ENCODE measurements around the gene VOPP1. TPM values are rescaled to one million over a fixed set of nuclear protein-coding genes. Genes with fewer than 3 reads are reported as not detected.

VOPP1 gene
- total RNA-seq, 3 donors from 2014 or later = 28.2 to 42.6 (median 40.8) TPM

DNA sequence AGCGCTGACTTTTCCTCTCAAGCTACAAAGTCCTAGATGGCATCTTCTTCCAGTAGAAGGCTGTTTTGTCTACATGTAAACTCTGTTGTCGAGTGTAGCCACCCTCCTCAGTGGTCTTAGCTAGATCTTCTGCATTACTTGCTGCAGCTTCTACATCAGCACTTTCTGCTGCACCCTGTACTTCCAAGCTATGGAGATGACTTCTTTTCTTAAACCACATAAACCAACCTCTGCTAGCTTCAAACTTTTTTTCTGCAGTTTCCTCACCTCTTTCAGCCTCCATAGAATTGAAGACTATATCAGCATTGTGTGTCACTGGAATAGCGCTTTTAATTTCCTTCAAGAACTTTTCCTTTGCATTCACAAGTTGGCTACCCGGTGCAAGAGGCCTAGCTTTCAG lies 119.3 kb downstream of the VOPP1 start:
- H3K36me3 ChIP-seq = no peaks in the 10 kb centered on the region
- H3K27ac ChIP-seq = no peak overlapping the region
- H3K4me3 ChIP-seq = no peak overlapping the region
- intact Hi-C loops (cut with DNase I; ENCODE audit: low total_unique reads) = no loop called here
- DNase-seq (ENCODE audit: low spot score in 2 of 2) = no peak
- H3K4me1 ChIP-seq = no peaks in the 10 kb centered on the region
- TF ChIP-seq POLR2AphosphoS5 (IDR thresholded peaks at IDR 0.05) = no peak
- H3K9me3 ChIP-seq = peaks cover 0 to 10% of the 10 kb centered on the region in 2 donors
- H3K27me3 ChIP-seq = peaks cover 0 to 12% of the 10 kb centered on the region in 2 donors

DNA sequence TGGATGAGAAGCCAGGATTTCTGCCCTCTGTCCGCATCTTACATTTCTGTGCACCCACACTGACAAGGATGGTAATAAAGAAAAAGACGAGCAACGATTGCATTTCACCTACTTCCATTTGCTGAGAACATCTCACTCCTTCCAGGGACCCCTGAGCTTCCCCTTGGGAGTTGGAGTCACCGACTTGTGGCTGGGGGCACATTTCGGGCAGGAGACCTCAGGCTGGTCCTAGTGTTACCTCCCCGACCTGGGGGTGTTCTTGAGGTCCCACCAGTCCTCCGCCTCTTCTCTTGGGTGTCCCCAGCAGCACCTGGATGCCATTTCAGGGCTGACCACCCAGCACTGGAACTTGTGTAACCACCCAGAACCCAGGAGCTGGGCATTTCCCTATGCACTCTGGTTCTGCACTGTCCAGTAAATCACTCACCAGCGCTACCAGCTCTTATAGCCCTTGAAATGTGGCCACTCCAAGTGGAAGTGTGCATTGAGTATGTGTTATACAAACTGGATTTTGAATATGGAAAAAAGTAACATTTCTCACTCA lies 122.2 kb downstream of the VOPP1 start:
- DNase-seq (ENCODE audit: low spot score in 2 of 2) = no peak
- H3K36me3 ChIP-seq = no peaks in the 10 kb centered on the region
- H3K4me3 ChIP-seq = no peak overlapping the region
- H3K27me3 ChIP-seq = peaks cover 0 to 12% of the 10 kb centered on the region in 2 donors
- H3K4me1 ChIP-seq = no peaks in the 10 kb centered on the region
- H3K27ac ChIP-seq = no peak overlapping the region
- H3K9me3 ChIP-seq = no peaks in the 10 kb centered on the region
- TF ChIP-seq POLR2AphosphoS5 (IDR thresholded peaks at IDR 0.05) (no peak), POLR2A (IDR thresholded peaks at IDR 0.05) (no peak)
- TF ChIP-seq, protein P1, sequence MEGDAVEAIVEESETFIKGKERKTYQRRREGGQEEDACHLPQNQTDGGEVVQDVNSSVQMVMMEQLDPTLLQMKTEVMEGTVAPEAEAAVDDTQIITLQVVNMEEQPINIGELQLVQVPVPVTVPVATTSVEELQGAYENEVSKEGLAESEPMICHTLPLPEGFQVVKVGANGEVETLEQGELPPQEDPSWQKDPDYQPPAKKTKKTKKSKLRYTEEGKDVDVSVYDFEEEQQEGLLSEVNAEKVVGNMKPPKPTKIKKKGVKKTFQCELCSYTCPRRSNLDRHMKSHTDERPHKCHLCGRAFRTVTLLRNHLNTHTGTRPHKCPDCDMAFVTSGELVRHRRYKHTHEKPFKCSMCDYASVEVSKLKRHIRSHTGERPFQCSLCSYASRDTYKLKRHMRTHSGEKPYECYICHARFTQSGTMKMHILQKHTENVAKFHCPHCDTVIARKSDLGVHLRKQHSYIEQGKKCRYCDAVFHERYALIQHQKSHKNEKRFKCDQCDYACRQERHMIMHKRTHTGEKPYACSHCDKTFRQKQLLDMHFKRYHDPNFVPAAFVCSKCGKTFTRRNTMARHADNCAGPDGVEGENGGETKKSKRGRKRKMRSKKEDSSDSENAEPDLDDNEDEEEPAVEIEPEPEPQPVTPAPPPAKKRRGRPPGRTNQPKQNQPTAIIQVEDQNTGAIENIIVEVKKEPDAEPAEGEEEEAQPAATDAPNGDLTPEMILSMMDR (IDR thresholded peaks at IDR 0.05) = no peak
- intact Hi-C loops (cut with DNase I; ENCODE audit: low total_unique reads) = no loop called here

DNA sequence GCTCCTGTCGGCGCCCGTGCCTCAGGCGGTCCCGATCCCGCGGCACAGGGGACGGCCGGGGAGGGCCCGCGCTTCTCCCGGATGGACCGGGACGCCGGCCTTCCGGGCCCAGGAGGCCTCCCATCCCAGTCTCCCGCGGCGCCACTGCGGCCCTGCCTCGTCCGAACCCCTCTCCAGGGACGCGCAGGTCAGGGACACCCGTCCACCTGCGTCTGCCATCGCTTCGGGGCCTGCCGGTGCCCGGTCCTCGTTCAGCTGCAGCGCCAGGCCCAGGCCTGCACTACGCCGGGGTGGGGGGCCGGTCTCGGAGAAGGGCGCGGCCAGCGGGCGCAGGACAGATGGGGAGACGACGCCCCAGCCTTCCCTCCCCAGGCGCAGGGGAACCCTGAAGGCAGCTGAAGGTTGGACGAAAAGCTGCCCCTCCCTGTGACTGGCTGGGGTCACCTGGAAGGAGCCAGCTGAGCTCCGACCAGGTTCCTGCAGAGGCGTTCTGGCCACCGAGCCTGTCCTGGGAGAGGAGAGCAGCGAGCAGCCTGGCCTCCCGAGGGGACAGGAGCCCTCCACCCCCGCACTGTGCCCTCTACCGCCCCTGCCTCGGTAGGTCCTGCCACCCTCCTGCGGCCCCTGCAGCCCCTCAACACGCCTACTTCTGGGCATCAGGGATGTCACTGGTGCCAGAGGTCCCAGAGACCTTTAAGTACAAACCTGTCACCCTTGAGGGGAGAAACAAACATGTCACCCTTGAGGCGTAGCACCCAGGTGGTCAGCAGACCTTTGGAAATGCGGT lies 122.9 kb downstream of the VOPP1 start:
- H3K9me3 ChIP-seq = no peaks in the 10 kb centered on the region
- intact Hi-C loops (cut with DNase I; ENCODE audit: low total_unique reads) = no loop called here
- H3K36me3 ChIP-seq = no peaks in the 10 kb centered on the region
- DNase-seq (ENCODE audit: low spot score in 2 of 2) = no peak
- no peak overlapping the region for H3K4me3 ChIP-seq
- peaks cover 0 to 12% of the 10 kb centered on the region in 2 donors for H3K27me3 ChIP-seq
- H3K4me1 ChIP-seq = no peaks in the 10 kb centered on the region
- H3K27ac ChIP-seq = no peak overlapping the region
- TF ChIP-seq POLR2A (IDR thresholded peaks at IDR 0.05) = no peak
- TF ChIP-seq, protein P1 (IDR thresholded peaks at IDR 0.05) = no peak
- TF ChIP-seq POLR2AphosphoS5 (IDR thresholded peaks at IDR 0.05) = no peak

DNA sequence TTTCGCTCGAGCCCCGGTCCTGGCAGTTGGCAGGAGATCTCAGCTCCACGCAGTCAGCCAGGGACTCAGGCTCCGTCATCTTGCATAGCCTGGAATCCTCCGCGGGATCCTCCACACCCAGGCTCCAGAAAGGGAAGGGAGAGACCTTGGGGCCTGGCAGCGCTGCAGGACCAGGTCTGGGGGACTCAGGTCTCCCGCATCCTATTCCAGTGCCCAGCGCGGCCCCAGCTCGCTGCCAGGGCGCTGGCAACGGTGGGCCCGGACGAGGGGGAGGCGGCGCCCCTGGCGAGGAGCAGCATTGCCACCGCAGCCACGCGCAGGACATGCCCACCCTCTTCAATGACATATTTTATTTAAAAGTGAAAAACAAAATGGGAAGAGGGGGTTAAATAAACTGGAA lies 123.8 kb downstream of the VOPP1 start:
- H3K4me1 ChIP-seq = no peaks in the 10 kb centered on the region
- H3K27me3 ChIP-seq = peaks cover 0 to 12% of the 10 kb centered on the region in 2 donors
- TF ChIP-seq, protein P1 (IDR thresholded peaks at IDR 0.05) = no peak
- TF ChIP-seq POLR2A (IDR thresholded peaks at IDR 0.05) (no peak), POLR2AphosphoS5 (IDR thresholded peaks at IDR 0.05) (no peak)
- no peak overlapping the region for H3K4me3 ChIP-seq
- intact Hi-C loops (cut with DNase I; ENCODE audit: low total_unique reads) = no loop called here
- no peak overlapping the region for H3K27ac ChIP-seq
- H3K9me3 ChIP-seq = no peaks in the 10 kb centered on the region
- DNase-seq (ENCODE audit: low spot score in 2 of 2) = no peak
- no peaks in the 10 kb centered on the region for H3K36me3 ChIP-seq

DNA sequence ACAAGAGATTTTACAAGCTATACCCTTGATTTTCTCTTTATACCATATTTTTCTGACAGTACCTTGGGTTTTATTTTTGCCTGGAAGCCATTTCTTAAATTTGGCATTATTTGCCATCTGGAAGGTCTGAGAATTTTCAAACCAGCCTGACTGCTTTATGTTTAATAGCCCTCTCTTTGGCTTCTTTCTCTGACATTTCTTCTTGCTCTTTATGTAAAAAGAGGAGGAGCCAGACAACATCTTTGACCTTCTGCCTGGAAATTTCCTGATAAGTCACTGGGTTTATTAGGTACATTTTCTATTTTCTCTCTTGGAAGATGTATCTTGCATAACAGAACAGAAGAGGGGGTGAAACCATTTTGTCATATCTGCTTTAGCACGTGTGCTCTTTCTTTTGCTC lies 127.5 kb downstream of the VOPP1 start:
- H3K36me3 ChIP-seq = no peaks in the 10 kb centered on the region
- no peak for TF ChIP-seq POLR2AphosphoS5 (IDR thresholded peaks at IDR 0.05)
- no peak for TF ChIP-seq POLR2A (IDR thresholded peaks at IDR 0.05)
- TF ChIP-seq, protein P1 (IDR thresholded peaks at IDR 0.05) = no peak
- H3K27ac ChIP-seq = no peak overlapping the region
- no peaks in the 10 kb centered on the region for H3K4me1 ChIP-seq
- no peaks in the 10 kb centered on the region for H3K9me3 ChIP-seq
- H3K4me3 ChIP-seq = no peak overlapping the region
- H3K27me3 ChIP-seq = peaks cover 0 to 12% of the 10 kb centered on the region in 2 donors
- intact Hi-C loops (cut with DNase I; ENCODE audit: low total_unique reads) = no loop called here
- no peak for DNase-seq (ENCODE audit: low spot score in 2 of 2)
